ENCODE data around the gene XXYLT1. TPM values are rescaled to one million over a fixed set of nuclear protein-coding genes. Genes with fewer than 3 reads are reported as not detected.

The XXYLT1 gene
- total RNA-seq, 4 donors from 2014 or later, result 9.8 to 14.6 (median 13.9) TPM

- Histone ChIP-seq H3K4me3 (replicated peaks in 1 of 3) (no peak overlapping the region), H3K36me3 (no peaks in the 10 kb centered on the region), H3K27ac (no peak overlapping the region), H3K4me1 (peaks cover 11 to 19% of the 10 kb centered on the region in 2 donors), H3K9me3 (no peaks in the 10 kb centered on the region), H3K27me3 (no peaks in the 10 kb centered on the region)
- WGBS, 2 donors, result 81 to 84% methylated on average over 10 to 12 of the region's 12 CpGs
- intact Hi-C loops (cut with DNase I), result no loop called here
- DNase-seq, result no peak
- TF ChIP-seq CTCF (IDR thresholded peaks at IDR 0.05) (no peak), POLR2A (IDR thresholded peaks at IDR 0.05) (no peak)
Measured at GRCh38 chr3:195032106-195032759, 238.7 kb downstream of the XXYLT1 start.

GRCh38 chr3:195031574-195032003 is 239.4 kb downstream of the XXYLT1 start:
- no peaks in the 10 kb centered on the region for H3K9me3 ChIP-seq
- intact Hi-C loops (cut with DNase I), result no loop called here
- H3K36me3 ChIP-seq, result no peaks in the 10 kb centered on the region
- H3K4me3 ChIP-seq (replicated peaks in 1 of 3), result no peak overlapping the region
- no peak for DNase-seq
- no peaks in the 10 kb centered on the region for H3K27me3 ChIP-seq
- H3K4me1 ChIP-seq, result peaks cover 11 to 19% of the 10 kb centered on the region in 2 donors
- WGBS, 2 donors, result 72 to 79% methylated on average over 3 to 4 of the region's 5 CpGs
- no peak for TF ChIP-seq CTCF (IDR thresholded peaks at IDR 0.05)
- TF ChIP-seq POLR2A (IDR thresholded peaks at IDR 0.05), result no peak
- H3K27ac ChIP-seq, result peak overlapping the region in 1 of 3 donors; percentile 33

GRCh38 chr3:195030791-195031321 is 240.1 kb downstream of the XXYLT1 start:
- no peaks in the 10 kb centered on the region for H3K27me3 ChIP-seq
- H3K36me3 ChIP-seq, result no peaks in the 10 kb centered on the region
- intact Hi-C loops (cut with DNase I), result no loop called here
- peaks cover 11 to 19% of the 10 kb centered on the region in 2 donors for H3K4me1 ChIP-seq
- no peak for DNase-seq
- H3K4me3 ChIP-seq (replicated peaks in 1 of 3), result no peak overlapping the region
- 72 to 80% methylated on average over 12 to 13 of the region's 13 CpGs for WGBS, 2 donors
- TF ChIP-seq POLR2A (IDR thresholded peaks at IDR 0.05), result no peak
- TF ChIP-seq CTCF (IDR thresholded peaks at IDR 0.05), result no peak
- peak overlapping the region in 1 of 3 donors; percentile 33 for H3K27ac ChIP-seq
- H3K9me3 ChIP-seq, result no peaks in the 10 kb centered on the region

GRCh38 chr3:195028877-195029606 is 241.9 kb downstream of the XXYLT1 start:
- no peak overlapping the region for H3K27ac ChIP-seq

More at GRCh38 chr3:195028877-195029606, 241.9 kb downstream of the XXYLT1 start:
- H3K4me3 ChIP-seq (replicated peaks in 1 of 3), result no peak overlapping the region
- intact Hi-C loops (cut with DNase I), result no loop called here
- no peaks in the 10 kb centered on the region for H3K36me3 ChIP-seq
- WGBS, 2 donors, result 69 to 78% methylated on average over 8 of the region's 8 CpGs
- H3K4me1 ChIP-seq, result peaks cover 11 to 19% of the 10 kb centered on the region in 2 donors
- H3K9me3 ChIP-seq, result no peaks in the 10 kb centered on the region
- DNase-seq, result no peak
- TF ChIP-seq CTCF (IDR thresholded peaks at IDR 0.05), result no peak
- TF ChIP-seq POLR2A (IDR thresholded peaks at IDR 0.05), result no peak
- H3K27me3 ChIP-seq, result no peaks in the 10 kb centered on the region
